GM21381 (cell line): ENCODE measurements around the gene KIF16B.

ENCODE experiments used
- ATAC-seq: cut with Tn5 transposase; IDR thresholded peaks from one replicate; pipeline ENCODE4 v1.9.1; 2021; ENCODE audit warnings: mild to moderate bottlenecking, moderate library complexity; ENCODE audit not compliant: unreplicated experiment

The KIF16B gene

DNA sequence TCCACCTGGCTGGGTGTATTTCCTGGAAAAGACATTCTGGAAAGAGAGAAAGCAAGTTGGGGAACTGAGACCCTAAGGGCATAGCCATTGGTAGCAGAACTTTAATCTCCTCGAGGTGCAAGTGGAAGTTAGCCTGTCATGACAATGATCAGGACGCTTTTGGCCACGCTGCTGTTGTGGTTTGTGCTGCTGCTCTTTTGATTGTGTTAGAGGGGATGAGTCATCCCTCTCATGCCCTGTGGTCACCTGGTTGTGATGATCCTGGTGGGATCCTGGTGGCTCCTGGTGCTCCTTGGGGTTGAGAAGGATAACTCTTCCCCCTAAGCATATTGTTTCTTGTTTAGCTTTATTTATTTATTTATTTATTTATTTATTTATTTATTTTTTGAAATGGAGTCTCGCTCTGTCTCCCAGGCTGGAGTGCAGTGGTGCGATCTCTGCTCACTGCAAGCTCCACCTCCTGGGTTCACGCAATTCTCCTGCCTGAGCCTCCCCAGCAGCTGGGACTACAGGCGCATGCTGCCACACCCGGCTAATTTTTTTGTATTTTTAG, 350.3 kb downstream of the KIF16B start:
- no peak for ATAC-seq
